ENCODE measurements around the gene WWOX. TPM values are rescaled to one million over a fixed set of nuclear protein-coding genes. Genes with fewer than 3 reads are reported as not detected.

The WWOX gene
- total and polyA plus RNA-seq, 2 of the 4 experiments (the other 2 are of a cell fraction) = 2.7 to 5.4 TPM

DNA sequence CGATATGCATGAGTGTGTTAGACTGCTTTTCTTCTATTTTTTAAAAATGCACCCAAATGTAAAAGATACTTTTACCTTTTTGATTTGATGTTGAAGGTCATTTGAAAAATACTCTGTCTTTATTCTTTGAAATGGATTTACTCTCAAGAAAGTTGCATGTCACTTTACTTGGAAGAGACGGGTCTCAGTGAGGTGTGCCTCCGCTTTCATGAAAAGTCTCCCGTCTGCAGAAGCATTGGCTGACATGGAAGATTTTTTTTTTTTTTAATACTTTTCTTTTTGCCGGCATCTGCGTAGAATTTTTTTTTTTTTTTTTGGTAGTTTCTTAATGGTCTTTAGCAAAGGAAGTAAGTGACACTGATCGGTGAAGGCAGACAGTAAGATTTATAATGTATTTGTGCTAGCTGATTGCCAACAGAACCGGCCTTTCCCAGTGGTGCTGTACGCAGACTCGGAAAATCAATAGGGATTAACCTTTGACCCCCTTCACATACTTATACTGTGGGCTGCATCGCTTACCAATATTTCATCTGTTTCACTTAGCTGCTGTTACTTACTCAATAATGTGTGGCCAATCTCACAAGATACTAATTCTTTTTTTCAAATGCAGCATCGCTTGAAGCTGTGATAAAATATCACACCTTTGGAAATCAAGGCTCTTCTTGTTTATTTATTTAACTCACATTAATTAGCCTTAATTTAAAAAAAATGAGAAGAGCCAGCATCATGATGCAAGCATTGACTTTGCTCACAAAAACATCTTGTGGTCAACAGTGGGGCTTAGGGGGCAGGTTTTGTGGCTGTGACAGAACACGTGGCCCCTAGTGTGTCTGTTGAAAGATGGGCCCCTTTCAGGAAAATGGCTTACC lies 383.9 kb downstream of the WWOX start:
- H3K27ac ChIP-seq (ENCODE audit: insufficient read depth, low read length) = no peak overlapping the region
- POLR2A ChIA-PET (ENCODE audit: unreplicated experiment) = no interaction called here
- no peak overlapping the region for H4K5ac ChIP-seq (ENCODE audit: low read depth, low read length)
- peaks cover 15% of the 10 kb centered on the region for H3K9me3 ChIP-seq (ENCODE audit: control insufficient read depth, insufficient read depth, low read length)
- no peaks in the 10 kb centered on the region for H3K27me3 ChIP-seq (ENCODE audit: control insufficient read depth, insufficient read depth, low read length)
- ATAC-seq (ENCODE audit: low read depth) (no peak), DNase-seq (no peak)
- no peak overlapping the region for H3K4me3 ChIP-seq (ENCODE audit: insufficient read depth, low read depth, low read length)
- no peak overlapping the region for H3K18ac ChIP-seq (ENCODE audit: low read depth, low read length)
- in situ Hi-C loops (cut with MboI; ENCODE audit: low sequenced_read_pairs) (no loop called here), intact Hi-C loops (cut with micrococcal nuclease) (no loop called here), dilution Hi-C loops (cut with HindIII; ENCODE audit: low sequenced_read_pairs, unreplicated experiment) (no loop called here)
- no peak overlapping the region for H2AK9ac ChIP-seq (replicated peaks; ENCODE audit: low read depth, low read length, poor library complexity)
- no peak overlapping the region for H3K4ac ChIP-seq (ENCODE audit: low read depth, low read length)
- no peak overlapping the region for H3K14ac ChIP-seq (replicated peaks; ENCODE audit: low read depth, low read length)
- no peaks in the 10 kb centered on the region for H3K36me3 ChIP-seq (ENCODE audit: control insufficient read depth, insufficient read depth, low read length)
- no peaks in the 10 kb centered on the region for H4K20me1 ChIP-seq (ENCODE audit: insufficient read depth, low read length)
- BruUV-seq (replicated peaks) = no TSS peak
- WGBS, 2 experiments (ENCODE audit: extremely low coverage in 2 of 2, insufficient read length in 1 of 2) = no CpG with 5 or more reads among the region's 13 CpGs
- CTCF ChIA-PET = no interaction called here
- H4K8ac ChIP-seq (ENCODE audit: low read depth in 2 of 2, low read length in 2 of 2) = no peak overlapping the region
- H2BK5ac ChIP-seq (ENCODE audit: low read depth, low read length, poor library complexity, severe bottlenecking) = no peak overlapping the region
- H3K9ac ChIP-seq (ENCODE audit: low read depth, low read length) = no peak overlapping the region
- H3K56ac ChIP-seq (ENCODE audit: extremely low read depth, insufficient read depth, low read length) = no peak overlapping the region
- H3K4me1 ChIP-seq (ENCODE audit: control insufficient read depth, insufficient read depth, low read length) = no peaks in the 10 kb centered on the region
- no peaks in the 10 kb centered on the region for H3K9me1 ChIP-seq (ENCODE audit: insufficient read depth, low read length)
- TF ChIP-seq MXI1 (IDR thresholded peaks at IDR 0.05; ENCODE audit: borderline replicate concordance, low read depth, low read length) (no peak), CHD1 (IDR thresholded peaks at IDR 0.05; ENCODE audit: low read depth, low read length) (no peak), BHLHE40 (IDR thresholded peaks at IDR 0.05; ENCODE audit: low read depth, low read length) (no peak), CTCF (conservative IDR thresholded peaks at IDR 0.05; ENCODE audit: low read depth, low read length) (no peak), RAD21 (IDR thresholded peaks at IDR 0.05; ENCODE audit: low read length) (no peak), MAZ (IDR thresholded peaks at IDR 0.05; ENCODE audit: borderline replicate concordance, low read depth, low read length) (no peak), NFE2L2 (IDR thresholded peaks at IDR 0.05; ENCODE audit: low read depth, low read length) (no peak), MAFK (IDR thresholded peaks at IDR 0.05; ENCODE audit: low read depth, low read length) (no peak), FOS (IDR thresholded peaks at IDR 0.05; ENCODE audit: low read depth, low read length) (no peak), POLR2A (IDR thresholded peaks at IDR 0.05; ENCODE audit: low read depth, low read length) (no peak), SMC3 (IDR thresholded peaks at IDR 0.05; ENCODE audit: low read depth, low read length) (no peak), RFX5 (IDR thresholded peaks at IDR 0.05; ENCODE audit: low read depth, low read length) (no peak), CEBPB (IDR thresholded peaks at IDR 0.05; ENCODE audit: low read depth, low read length) (no peak), RCOR1 (IDR thresholded peaks at IDR 0.05; ENCODE audit: insufficient replicate concordance, low read length) (no peak), USF2 (IDR thresholded peaks at IDR 0.05; ENCODE audit: low read depth, low read length) (no peak)
- TF ChIP-seq, protein P1, sequence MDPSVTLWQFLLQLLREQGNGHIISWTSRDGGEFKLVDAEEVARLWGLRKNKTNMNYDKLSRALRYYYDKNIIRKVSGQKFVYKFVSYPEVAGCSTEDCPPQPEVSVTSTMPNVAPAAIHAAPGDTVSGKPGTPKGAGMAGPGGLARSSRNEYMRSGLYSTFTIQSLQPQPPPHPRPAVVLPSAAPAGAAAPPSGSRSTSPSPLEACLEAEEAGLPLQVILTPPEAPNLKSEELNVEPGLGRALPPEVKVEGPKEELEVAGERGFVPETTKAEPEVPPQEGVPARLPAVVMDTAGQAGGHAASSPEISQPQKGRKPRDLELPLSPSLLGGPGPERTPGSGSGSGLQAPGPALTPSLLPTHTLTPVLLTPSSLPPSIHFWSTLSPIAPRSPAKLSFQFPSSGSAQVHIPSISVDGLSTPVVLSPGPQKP (IDR thresholded peaks at IDR 0.05; ENCODE audit: borderline replicate concordance, low read depth, low read length) = no peak
- H3K4me2 ChIP-seq (ENCODE audit: low read depth, low read length) = no peak overlapping the region
- no peak overlapping the region for H3K23ac ChIP-seq (ENCODE audit: low read depth, low read length)
- no peak overlapping the region for H2BK20ac ChIP-seq (ENCODE audit: low read depth, low read length)
- H4K91ac ChIP-seq (ENCODE audit: insufficient read depth, low read depth, low read length) = no peak overlapping the region
- H2AFZ ChIP-seq (replicated peaks; ENCODE audit: low read length, poor library complexity) = no peak overlapping the region
- H2BK120ac ChIP-seq (ENCODE audit: low read depth, low read length) = no peak overlapping the region
- H2BK15ac ChIP-seq (ENCODE audit: low read depth, low read length) = no peak overlapping the region
- no peak overlapping the region for H2AK5ac ChIP-seq (ENCODE audit: low read depth, low read length)
- no peaks in the 10 kb centered on the region for H3K79me1 ChIP-seq (ENCODE audit: low read depth in 1 of 2, low read length in 2 of 2)
